Hepatocyte (in vitro differentiated cells): ENCODE data around the gene TMEM87A. TPM values are rescaled to one million over a fixed set of nuclear protein-coding genes. Genes with fewer than 3 reads are reported as not detected.

Experiments
- DNase-seq: peaks from one replicate; pipeline ENCODE4 v3.0.0-alpha.2; 2016; ENCODE audit warnings: low spot score
- H2AFZ ChIP-seq: fragments of 200-600 bp; sonication (generic); 2 replicates; pipeline ENCODE4 v1.6.0; 2016; ENCODE audit warnings: antibody characterized with exemption, mild to moderate bottlenecking
- H3K27ac ChIP-seq: fragments of 200-600 bp; sonication (generic); 2 replicates; pipeline ENCODE4 v1.5.1; 2016; ENCODE audit warnings: mild to moderate bottlenecking
- H3K27me3 ChIP-seq: fragments of 200-600 bp; sonication (generic); 2 replicates; pipeline ENCODE4 v1.6.1; 2016
- H3K36me3 ChIP-seq: fragments of 200-600 bp; sonication (generic); replicated peaks from 2 replicates; pipeline ENCODE4 v1.5.1; 2016; ENCODE audit warnings: low read depth; ENCODE audit not compliant: insufficient read depth
- H3K4me1 ChIP-seq: fragments of 200-600 bp; sonication (generic); 2 replicates; pipeline ENCODE4 v1.5.1; 2016; ENCODE audit warnings: mild to moderate bottlenecking, moderate library complexity; ENCODE audit not compliant: insufficient read depth
- H3K4me2 ChIP-seq: fragments of 200-600 bp; sonication (generic); 2 replicates; pipeline ENCODE4 v1.6.0; 2016
- H3K4me3 ChIP-seq: fragments of 200-600 bp; sonication (generic); 2 replicates; pipeline ENCODE4 v1.5.1; 2016; ENCODE audit warnings: mild to moderate bottlenecking
- H3K79me2 ChIP-seq: fragments of 200-600 bp; sonication (generic); 2 replicates; pipeline ENCODE4 v1.6.0; 2017; ENCODE audit warnings: mild to moderate bottlenecking
- H3K9me2 ChIP-seq: fragments of 200-600 bp; sonication (generic); replicated peaks from 2 replicates; pipeline ENCODE4 v1.6.0; 2017; ENCODE audit warnings: mild to moderate bottlenecking; ENCODE audit not compliant: insufficient read depth
- H3K9me3 ChIP-seq: fragments of 200-600 bp; sonication (generic); 2 replicates; pipeline ENCODE4 v1.5.1; 2016; ENCODE audit warnings: low read depth, mild to moderate bottlenecking
- H4K20me1 ChIP-seq: fragments of 200-600 bp; sonication (generic); 2 replicates; pipeline ENCODE4 v1.6.0; 2016; ENCODE audit warnings: mild to moderate bottlenecking; ENCODE audit not compliant: insufficient read depth, poor library complexity, severe bottlenecking
- EZH2 ChIP-seq: fragments of 200-600 bp; sonication (generic); IDR thresholded peaks from 2 replicates; pipeline ENCODE4 v1.6.1; 2016; ENCODE audit warnings: antibody characterized with exemption, mild to moderate bottlenecking, borderline replicate concordance
- EZH2phosphoT487 ChIP-seq: fragments of 200-600 bp; sonication (generic); IDR thresholded peaks from one replicate; pipeline ENCODE4 v1.6.1; 2018; ENCODE audit warnings: antibody characterized with exemption, mild to moderate bottlenecking, low read depth, moderate library complexity; ENCODE audit not compliant: unreplicated experiment, severe bottlenecking
- WGBS: methylation state at CpG from one replicate; pipeline ENCODE4 v1.1.6; 2016; ENCODE audit warnings: low lambda C conversion rate; ENCODE audit errors: missing lambda C conversion rate; 5-methylcytosine and 5-hydroxymethylcytosine counted together
- polyA plus RNA-seq: library from polyadenylated mRNA; unstranded; fragments of >200 nt; fragmentation: Nextera tagmentation; extraction: Ambion mirVana; gene quantifications from 2 replicates; pipeline ENCODE4 v1.2.1, GENCODE V29; 2016
- total RNA-seq: library from RNA; depleted of rRNA; stranded (reverse); fragments of >200 nt; gene quantifications from 2 replicates; pipeline ENCODE4 v1.2.3, GENCODE V29; 2014
- TF ChIP-seq, protein P1 (sequence below): fragments of 200-600 bp; sonication (generic); IDR thresholded peaks from 2 replicates; pipeline ENCODE4 v1.5.1; 2016; ENCODE audit warnings: antibody characterized with exemption, mild to moderate bottlenecking; ENCODE audit not compliant: poor library complexity

Gene TMEM87A
- total and polyA plus RNA-seq, 2 experiments from 2014 or later = 68.3 to 97.6 TPM

DNA sequence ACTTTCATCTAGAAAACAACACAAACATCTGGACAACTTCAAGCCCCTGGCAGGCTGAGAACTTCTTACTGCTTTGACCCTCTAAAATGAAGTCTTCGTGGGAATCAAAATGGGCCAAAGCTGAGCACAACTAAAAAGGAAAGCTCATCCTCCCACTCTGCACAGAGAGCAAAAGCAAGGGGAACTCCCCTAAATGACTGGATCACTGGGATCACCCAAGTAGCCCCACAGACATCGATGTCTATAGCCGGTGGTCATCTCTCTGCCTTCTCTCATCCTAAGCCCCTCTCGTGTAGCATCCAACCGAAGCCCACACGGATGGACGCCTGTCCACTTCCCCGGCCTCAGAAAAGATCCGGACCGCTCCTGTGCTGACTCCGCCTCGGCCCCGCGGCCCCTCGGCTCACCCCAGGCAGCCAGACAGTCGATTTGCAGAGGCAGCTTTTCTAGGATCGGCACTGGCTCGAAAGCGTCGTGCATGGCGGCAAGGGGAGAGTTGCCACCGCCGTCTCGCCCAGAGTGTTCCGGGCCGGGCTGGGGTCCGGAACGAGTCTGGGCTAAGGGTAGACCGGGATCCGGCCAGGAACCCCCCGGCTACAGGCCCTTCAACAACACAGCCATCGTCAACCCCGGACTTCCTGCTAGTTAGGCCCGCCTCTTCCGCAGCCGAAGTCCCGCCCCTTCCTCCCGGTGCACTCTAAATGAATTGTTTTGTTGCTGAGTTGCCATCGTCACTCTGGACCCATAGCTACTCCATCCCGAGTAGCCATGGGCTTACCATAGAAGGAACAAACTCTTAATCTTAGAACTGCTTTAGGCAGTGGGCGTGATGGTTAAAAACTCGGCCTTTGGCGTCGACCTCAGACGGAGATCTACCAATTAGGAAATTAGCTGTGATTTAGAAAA lies 65.3 kb downstream of the TMEM87A start, which contains the start of gene VPS39:
VPS39 (minus strand) TSS at position 631 of the 906 bp plus-strand sequence; CDS start at position 480, 151 bp downstream.
- Histone ChIP-seq H3K27ac (peak within 1 kb of the TSS; percentile 87), H3K4me1 (peaks cover 3% of the 10 kb centered on the region), H3K27me3 (no peaks in the 10 kb centered on the region), H3K4me2 (peak within 1 kb of the TSS; percentile 76), H4K20me1 (no peaks in the 10 kb centered on the region), H3K9me2 (no peaks in the 10 kb centered on the region), H2AFZ (peak within 1 kb of the TSS; percentile 75), H3K79me2 (peaks cover 50% of the 10 kb centered on the region), H3K9me3 (no peaks in the 10 kb centered on the region), H3K36me3 (no peaks in the 10 kb centered on the region), H3K4me3 (peak within 1 kb of the TSS; percentile 87)
- WGBS = 3% methylated on average over 45 of the region's 45 CpGs
- DNase-seq = peak; percentile 92
- TF ChIP-seq, protein P1, sequence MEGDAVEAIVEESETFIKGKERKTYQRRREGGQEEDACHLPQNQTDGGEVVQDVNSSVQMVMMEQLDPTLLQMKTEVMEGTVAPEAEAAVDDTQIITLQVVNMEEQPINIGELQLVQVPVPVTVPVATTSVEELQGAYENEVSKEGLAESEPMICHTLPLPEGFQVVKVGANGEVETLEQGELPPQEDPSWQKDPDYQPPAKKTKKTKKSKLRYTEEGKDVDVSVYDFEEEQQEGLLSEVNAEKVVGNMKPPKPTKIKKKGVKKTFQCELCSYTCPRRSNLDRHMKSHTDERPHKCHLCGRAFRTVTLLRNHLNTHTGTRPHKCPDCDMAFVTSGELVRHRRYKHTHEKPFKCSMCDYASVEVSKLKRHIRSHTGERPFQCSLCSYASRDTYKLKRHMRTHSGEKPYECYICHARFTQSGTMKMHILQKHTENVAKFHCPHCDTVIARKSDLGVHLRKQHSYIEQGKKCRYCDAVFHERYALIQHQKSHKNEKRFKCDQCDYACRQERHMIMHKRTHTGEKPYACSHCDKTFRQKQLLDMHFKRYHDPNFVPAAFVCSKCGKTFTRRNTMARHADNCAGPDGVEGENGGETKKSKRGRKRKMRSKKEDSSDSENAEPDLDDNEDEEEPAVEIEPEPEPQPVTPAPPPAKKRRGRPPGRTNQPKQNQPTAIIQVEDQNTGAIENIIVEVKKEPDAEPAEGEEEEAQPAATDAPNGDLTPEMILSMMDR = no peak
- TF ChIP-seq EZH2phosphoT487 = no peak
- TF ChIP-seq EZH2 = no peak

- H3K4me3 ChIP-seq = no peak overlapping the region
- TF ChIP-seq EZH2phosphoT487 = no peak
- TF ChIP-seq, protein P1 = no peak
- TF ChIP-seq EZH2 = no peak
- no peaks in the 10 kb centered on the region for H3K27me3 ChIP-seq
- H3K79me2 ChIP-seq = peaks cover 63% of the 10 kb centered on the region
- no peak for DNase-seq
- H3K9me2 ChIP-seq = no peaks in the 10 kb centered on the region
- no peaks in the 10 kb centered on the region for H4K20me1 ChIP-seq
- H3K4me2 ChIP-seq = peak overlapping the region; percentile 76
- peaks cover 3% of the 10 kb centered on the region for H3K4me1 ChIP-seq
- no peak overlapping the region for H2AFZ ChIP-seq
- H3K9me3 ChIP-seq = no peaks in the 10 kb centered on the region
- no peaks in the 10 kb centered on the region for H3K36me3 ChIP-seq
- WGBS = 88% methylated on average over 4 of the region's 4 CpGs
- no peak overlapping the region for H3K27ac ChIP-seq
Observed at GRCh38 chr15:42206406-42206805, 66.8 kb downstream of the TMEM87A start.

- H3K4me1 ChIP-seq = peaks cover 3% of the 10 kb centered on the region
- H3K27ac ChIP-seq = no peak overlapping the region
- no peaks in the 10 kb centered on the region for H3K36me3 ChIP-seq
- TF ChIP-seq, protein P1 = no peak
- no peak for TF ChIP-seq EZH2phosphoT487
- 90% methylated on average over 3 of the region's 3 CpGs for WGBS
- no peak overlapping the region for H3K4me2 ChIP-seq
- no peaks in the 10 kb centered on the region for H4K20me1 ChIP-seq
- no peak for DNase-seq
- no peaks in the 10 kb centered on the region for H3K9me2 ChIP-seq
- peaks cover 73% of the 10 kb centered on the region for H3K79me2 ChIP-seq
- no peak overlapping the region for H2AFZ ChIP-seq
- no peaks in the 10 kb centered on the region for H3K9me3 ChIP-seq
- no peak overlapping the region for H3K4me3 ChIP-seq
- no peaks in the 10 kb centered on the region for H3K27me3 ChIP-seq
Observed at GRCh38 chr15:42203891-42204290, 69.3 kb downstream of the TMEM87A start.
